Activated CD8-positive, alpha-beta memory T cell treated with anti-CD3 and anti-CD28 coated beads, Interleukin-2, amount 50 U/mL, for 4 hours (primary cell): Measurements from ENCODE around the gene ADCY2.

Experiments
- DNase-seq: peaks from one replicate; pipeline ENCODE4 v3.0.0-alpha.2; 2020

Gene ADCY2

DNA sequence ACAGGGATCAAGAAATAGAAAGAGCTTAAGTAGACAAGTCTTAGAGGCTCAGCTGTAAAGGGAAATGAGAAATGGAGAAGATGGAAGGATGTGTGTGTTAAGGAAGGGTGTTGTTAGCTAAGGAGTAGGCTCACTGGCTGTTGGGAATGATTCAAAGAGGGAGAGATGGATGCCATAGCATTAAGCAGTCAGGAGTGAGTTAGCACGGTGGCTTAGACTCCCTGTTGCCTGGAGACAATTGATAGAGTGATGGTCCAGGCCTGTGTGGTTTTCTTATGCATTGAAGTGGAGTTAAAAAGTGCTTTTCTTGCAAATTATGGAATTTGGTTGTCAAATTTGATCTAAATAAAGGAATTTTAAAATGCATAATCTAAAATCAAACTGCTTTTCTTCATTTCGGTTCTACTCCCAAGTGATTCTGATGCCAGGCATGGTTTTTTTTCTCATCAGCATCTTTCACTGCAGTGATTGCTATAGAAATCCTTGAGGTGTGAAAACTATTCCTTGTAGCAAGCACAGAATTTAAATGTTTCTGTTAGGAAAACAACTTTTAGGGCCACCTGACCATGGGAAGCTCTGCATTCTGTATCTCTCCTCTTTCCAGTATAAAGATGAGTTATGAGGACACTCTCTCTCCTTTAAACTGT lies 214.7 kb downstream of the ADCY2 start:
- no peak for DNase-seq

GRCh38 chr5:7611518-7611917 lies 215.6 kb downstream of the ADCY2 start:
- no peak for DNase-seq

DNA sequence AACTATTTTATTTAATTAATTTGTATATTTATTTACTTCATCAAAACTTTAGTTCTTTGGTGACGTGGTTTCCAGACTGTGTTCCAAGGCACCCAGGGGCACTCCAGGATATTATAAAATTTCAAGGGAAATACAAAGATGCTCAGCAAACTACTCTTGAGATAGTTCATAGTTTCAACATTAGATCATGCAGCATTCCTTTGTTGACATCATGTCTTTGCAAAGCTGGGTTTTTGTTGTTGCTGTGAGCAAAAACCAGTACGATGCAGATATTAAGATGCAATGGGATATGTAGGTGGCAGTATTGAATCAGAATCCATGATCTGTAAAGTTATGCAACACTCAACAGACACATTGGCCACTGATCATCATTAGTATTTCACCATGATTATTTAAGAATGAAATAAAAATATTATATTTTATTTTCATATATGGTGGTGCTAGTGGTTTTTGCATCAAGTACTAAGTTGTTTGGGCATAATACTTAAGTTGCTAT lies 219.7 kb downstream of the ADCY2 start:
- no peak for DNase-seq

DNA sequence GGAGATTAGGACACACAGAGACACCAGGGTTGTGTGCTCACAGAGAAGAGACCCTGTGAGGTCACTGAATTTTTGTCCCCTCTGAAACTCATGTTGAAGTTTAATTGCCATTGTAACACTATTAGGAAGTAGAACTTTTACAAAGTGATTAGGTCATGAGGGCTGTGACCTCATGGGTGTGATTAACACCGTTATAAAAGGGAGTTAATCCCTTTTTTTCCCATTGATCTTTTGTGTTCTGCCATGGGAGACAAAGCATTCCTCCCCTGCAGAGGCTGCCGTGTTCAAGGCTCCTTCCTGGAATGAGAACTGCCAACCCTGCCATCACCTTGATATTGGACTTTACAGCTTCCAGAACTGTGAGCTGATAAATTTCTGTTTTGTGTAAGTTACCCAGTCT lies 221.0 kb downstream of the ADCY2 start:
- no peak for DNase-seq

DNA sequence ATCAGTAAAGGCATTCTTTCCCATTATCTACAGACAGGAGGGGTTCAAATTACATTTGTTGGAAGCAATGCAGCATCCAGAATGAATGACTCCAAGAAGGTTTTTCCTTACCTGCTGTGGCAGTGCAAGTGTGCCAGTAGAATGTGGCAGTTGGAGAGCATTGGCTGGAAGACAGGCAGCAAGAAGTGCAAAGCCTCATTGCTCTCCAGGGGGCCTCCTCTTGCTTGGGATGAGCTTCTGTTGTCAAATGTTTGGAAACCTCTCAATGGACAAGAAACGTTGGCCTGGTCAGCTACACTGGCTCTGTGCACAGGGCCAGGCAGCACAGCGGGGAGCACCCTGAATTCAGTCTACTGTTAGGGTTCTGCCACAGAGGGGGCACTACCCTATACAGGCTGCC lies 226.6 kb downstream of the ADCY2 start:
- no peak for DNase-seq

DNA sequence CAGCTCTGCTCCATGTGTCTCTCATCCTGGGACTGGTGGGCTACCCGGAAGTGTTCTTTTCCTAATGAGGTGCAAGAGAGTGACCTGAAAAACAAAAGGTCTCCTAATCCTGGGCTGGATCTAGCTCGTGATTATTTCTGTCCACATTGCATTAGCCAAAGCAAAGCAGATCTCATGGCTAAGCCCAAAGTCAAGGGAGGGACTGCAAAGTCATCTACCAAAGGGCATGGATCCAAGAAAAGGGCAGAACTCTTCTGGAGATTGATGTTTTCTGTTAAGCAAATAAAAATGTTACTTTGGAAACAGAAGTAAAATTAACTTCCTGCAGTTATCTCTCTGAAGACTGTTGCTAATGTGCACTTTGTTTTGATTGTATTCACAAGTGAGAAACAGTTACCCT lies 229.8 kb downstream of the ADCY2 start:
- no peak for DNase-seq

- no peak for DNase-seq
These were observed 232.3 kb downstream of the ADCY2 start for GRCh38 chr5:7628248-7628647.

DNA sequence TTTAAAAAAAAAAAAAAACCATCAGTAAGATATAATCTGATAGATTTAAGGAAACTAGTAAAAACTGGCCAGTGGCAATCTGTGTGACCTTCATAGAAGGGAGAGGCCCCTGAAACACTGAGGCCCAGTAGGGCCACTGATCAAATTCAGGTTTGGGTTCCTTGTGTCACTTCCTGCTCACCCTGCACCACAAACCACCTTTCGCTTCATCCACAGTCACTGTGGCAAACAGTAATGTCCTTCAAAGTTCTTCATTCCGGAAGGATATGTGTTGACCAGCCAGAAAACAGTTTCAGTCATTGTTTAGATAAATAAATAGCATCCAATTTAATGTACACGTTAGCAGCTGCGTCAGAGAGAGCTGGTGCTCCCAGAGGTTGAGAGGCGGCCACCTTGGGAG lies 232.9 kb downstream of the ADCY2 start:
- DNase-seq, result no peak

- DNase-seq, result no peak
These were observed 233.6 kb downstream of the ADCY2 start for GRCh38 chr5:7629561-7629960.

- no peak for DNase-seq
These were observed 238.9 kb downstream of the ADCY2 start for GRCh38 chr5:7634837-7635236.

- no peak for DNase-seq
These were observed 242.5 kb downstream of the ADCY2 start for GRCh38 chr5:7638456-7638855.

DNA sequence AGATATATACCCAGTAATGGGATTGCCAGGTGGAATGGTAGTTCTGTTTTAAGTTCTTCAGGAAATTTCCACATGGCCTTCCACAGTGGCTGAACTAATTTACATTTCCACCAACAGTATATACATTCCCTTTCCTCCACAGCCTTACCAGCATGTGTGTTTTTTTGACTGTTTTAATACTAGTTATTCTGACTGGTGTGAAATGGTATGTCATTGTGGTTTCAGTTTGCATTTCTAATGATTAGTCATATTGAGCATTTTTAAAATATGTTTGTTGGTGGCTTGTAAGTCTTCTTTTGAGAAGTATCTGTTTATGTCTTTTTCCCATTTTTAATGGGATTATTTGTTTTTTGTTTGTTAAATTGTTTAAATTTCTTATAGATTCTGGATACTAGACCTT lies 246.1 kb downstream of the ADCY2 start:
- DNase-seq, result no peak

GRCh38 chr5:7644723-7645122 lies 248.8 kb downstream of the ADCY2 start:
- no peak for DNase-seq

DNA sequence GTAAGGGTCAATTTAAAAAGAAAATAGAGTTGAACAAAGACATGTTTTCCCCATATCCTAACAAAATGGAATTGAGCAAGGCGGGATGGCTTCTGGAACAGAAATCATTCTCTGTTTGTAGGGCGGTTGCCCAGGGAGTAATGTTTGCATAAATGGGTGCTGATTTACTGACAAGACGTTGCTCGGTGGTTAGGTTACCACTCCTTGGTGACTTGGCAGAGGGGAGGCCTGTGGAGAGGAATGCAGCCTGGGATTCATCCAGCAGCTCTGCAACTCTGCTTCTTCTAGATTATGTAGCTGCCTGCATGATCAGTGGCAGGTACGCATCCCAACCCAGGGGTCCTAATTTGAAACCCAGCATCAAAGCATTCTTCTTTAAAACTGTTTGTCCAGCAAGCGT lies 254.8 kb downstream of the ADCY2 start:
- no peak for DNase-seq

DNA sequence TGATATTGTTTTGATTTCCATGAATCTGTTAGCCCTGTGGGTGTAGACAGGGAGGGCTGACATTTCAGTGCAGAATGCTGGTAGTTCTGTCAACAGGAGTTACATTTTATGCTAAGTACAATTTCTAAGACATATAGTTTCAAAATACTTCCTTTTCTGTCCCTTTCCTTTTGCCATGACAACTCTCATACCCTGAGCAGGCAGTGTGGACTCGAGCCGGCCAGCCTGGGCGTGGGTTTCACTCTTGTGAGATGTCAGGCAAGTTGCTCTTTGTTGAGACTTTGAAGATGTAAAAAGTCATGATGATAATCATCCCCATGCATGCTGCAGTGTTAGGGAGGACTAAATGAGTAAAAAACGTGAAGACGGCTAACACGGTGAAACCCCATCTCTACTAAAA lies 257.1 kb downstream of the ADCY2 start:
- DNase-seq, result no peak

DNA sequence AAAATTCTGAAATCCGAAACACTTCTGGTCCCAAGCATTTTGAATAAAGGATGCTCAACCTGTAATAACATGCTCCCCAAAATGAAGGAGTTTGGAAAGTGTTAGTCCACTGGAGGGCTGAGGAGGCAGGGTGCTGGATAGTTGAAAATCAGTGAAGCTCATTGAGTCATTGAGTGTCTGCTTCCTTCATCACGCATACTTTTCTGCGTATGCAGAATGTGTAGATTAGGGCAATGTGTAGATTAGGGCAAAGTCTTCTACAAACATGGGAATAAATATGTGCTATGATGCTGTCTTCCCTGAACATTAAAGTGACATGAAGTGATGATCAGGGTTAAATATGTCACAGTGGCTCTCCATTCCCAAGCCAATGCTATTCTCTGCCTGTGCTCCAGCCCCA lies 261.2 kb downstream of the ADCY2 start:
- no peak for DNase-seq

- DNase-seq, result no peak
These were observed 263.5 kb downstream of the ADCY2 start for GRCh38 chr5:7659420-7659819.

DNA sequence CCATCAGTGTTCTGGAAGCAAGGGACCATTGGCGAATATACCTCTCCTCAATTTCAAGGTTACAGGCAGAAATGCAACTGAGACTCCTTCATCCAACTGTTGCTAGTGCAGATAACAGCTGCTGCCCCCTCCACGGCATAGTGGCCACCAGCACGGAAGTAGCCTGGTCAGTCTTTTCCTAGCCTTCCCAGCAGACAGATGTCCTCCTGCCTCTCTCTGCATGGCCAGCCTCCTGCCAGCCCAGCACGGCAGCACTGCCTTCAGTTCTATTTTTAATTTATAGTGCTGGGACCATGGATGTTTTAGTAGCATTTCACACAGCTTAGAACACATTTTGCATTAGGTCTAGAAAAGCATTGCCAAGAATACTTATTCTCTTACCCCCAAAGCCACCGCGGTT lies 266.4 kb downstream of the ADCY2 start:
- no peak for DNase-seq

GRCh38 chr5:7663808-7664207 lies 267.9 kb downstream of the ADCY2 start:
- DNase-seq, result no peak

GRCh38 chr5:7664208-7664607 lies 268.3 kb downstream of the ADCY2 start:
- no peak for DNase-seq

GRCh38 chr5:7667216-7667767 lies 271.4 kb downstream of the ADCY2 start:
- no peak for DNase-seq

DNA sequence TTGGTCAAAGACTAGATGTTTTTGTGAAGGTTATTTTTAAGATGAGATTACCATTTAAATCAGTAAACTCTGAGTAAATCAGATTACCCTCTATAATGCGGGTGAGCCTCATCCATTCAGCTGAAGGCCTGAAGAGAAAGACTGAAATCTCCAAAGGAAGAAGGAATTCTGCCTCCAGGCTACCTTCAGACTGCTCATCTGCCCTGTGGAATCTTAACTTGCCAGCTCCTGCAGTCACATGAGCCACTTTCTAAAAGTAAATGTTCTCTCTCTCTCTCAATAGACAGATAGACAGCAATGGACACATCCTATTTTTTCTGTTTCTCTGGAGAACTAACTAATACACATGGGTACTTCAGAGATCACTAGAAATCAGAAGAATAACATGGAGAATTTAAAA lies 272.2 kb downstream of the ADCY2 start:
- no peak for DNase-seq

GRCh38 chr5:7668627-7669026 lies 272.7 kb downstream of the ADCY2 start:
- no peak for DNase-seq

DNA sequence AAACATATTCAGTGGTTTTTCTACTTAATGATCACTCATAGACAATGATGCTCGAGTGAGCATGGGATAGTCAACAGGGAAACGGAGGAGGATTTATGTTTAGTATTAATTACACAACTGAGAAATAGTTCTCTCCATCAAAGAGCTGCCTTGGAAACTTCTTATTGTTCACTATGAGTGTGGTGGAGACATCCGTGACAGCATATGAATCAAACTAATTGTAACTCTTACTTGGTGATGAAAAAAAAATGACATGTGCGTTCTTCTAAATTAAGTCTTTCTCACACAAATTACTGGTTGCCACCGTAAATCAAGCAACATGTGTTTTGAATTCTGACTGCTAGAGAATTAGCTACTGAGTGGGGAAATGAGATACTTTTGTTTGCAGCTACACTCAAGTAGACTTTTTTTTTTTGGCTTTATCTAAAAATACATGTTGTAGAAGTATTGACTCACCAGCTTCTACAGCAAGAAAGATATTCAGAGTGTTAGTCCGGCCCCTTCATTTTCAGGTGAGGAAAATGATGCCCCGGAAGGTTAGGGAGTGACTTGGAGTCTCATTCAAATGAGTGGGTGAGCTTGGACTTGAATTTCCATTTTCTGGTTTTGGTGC lies 275.5 kb downstream of the ADCY2 start:
- DNase-seq, result no peak

GRCh38 chr5:7673658-7674057 lies 277.7 kb downstream of the ADCY2 start:
- no peak for DNase-seq
